ENCODE measurements around the gene SPATS2L. TPM values are rescaled to one million over a fixed set of nuclear protein-coding genes. Genes with fewer than 3 reads are reported as not detected.

Gene SPATS2L
- polyA plus RNA-seq, 1 experiment: 243 TPM

DNA sequence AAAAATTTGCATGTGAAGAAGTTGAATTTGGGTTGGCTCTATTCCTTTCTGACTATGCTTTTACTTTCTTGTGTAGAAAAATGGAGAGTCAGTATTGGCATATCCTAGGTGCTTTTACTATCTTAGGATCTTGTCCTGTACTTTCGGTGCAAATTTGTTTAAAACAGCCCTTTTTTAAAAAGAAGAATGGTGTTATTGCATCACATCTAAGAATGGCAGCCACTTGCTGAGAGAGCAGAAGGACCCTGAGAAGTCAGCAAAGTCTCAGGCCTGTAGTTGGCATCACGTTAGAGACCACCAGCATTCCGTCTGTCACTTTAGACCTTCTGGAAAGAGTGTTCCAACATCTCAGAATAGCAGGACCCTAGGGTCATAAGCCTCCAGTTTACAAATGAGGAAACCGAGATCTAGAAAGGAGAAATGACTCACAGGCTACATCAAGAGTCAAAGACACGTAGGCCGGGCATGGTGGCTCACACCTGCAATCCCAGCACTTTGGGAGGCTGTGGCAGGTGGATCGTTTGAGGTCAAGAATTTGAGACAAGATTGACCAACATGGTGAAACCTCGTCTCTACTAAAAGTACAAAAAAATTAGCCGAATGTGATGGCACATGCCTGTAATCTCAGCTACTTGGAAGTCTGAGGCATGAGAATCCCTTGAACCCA lies 42.5 kb downstream of the SPATS2L start:
- no peak for DNase-seq (ENCODE audit: low read depth)
- CTCF ChIA-PET: interaction anchor here (2.0 kb wide), 1 partner anchor 10 kb away, joined by 5 read pairs; no protein-coding TSS in a partner anchor
- H3K36me3 ChIP-seq (ENCODE audit: control insufficient read depth, insufficient read depth, low read length): peaks cover 2% of the 10 kb centered on the region; the same call in 1 of the 2 replicates
- H3K4me3 ChIP-seq (ENCODE audit: low read depth, low read length): no peak overlapping the region
- TF ChIP-seq, protein P1, sequence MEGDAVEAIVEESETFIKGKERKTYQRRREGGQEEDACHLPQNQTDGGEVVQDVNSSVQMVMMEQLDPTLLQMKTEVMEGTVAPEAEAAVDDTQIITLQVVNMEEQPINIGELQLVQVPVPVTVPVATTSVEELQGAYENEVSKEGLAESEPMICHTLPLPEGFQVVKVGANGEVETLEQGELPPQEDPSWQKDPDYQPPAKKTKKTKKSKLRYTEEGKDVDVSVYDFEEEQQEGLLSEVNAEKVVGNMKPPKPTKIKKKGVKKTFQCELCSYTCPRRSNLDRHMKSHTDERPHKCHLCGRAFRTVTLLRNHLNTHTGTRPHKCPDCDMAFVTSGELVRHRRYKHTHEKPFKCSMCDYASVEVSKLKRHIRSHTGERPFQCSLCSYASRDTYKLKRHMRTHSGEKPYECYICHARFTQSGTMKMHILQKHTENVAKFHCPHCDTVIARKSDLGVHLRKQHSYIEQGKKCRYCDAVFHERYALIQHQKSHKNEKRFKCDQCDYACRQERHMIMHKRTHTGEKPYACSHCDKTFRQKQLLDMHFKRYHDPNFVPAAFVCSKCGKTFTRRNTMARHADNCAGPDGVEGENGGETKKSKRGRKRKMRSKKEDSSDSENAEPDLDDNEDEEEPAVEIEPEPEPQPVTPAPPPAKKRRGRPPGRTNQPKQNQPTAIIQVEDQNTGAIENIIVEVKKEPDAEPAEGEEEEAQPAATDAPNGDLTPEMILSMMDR (IDR thresholded peaks at IDR 0.05; ENCODE audit: insufficient read depth, low read depth, low read length): no peak
- H3K27me3 ChIP-seq (ENCODE audit: control insufficient read depth, insufficient read depth, low read length): no peaks in the 10 kb centered on the region
- POLR2A ChIA-PET: no interaction called here

DNA sequence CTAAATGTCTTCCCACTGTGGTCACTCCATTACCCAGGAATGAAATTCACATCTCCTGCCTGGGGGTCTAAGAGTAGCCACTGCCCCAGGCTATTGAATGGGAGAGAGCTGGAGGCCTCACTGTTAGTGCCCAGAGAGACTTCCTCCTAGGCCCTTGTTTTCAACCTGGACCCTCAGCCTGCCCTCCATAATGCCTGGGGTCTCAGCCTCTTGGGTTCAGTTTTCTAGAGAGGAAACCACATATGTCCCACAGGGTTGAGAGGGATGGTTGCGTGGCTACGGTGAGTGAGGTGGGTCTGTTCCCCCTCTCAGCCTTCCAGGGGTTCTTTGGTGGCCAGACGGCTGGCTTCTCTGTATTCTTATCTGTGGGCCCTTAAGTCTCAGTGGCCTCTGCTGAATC lies 43.4 kb downstream of the SPATS2L start:
- POLR2A ChIA-PET: no interaction called here
- CTCF ChIA-PET: no interaction called here
- no peak overlapping the region for H3K4me3 ChIP-seq (ENCODE audit: low read depth, low read length)
- peaks cover 2% of the 10 kb centered on the region; the same call in 1 of the 2 replicates for H3K36me3 ChIP-seq (ENCODE audit: control insufficient read depth, insufficient read depth, low read length)
- TF ChIP-seq, protein P1 (IDR thresholded peaks at IDR 0.05; ENCODE audit: insufficient read depth, low read depth, low read length): no peak
- DNase-seq (ENCODE audit: low read depth): no peak
- no peaks in the 10 kb centered on the region for H3K27me3 ChIP-seq (ENCODE audit: control insufficient read depth, insufficient read depth, low read length)

DNA sequence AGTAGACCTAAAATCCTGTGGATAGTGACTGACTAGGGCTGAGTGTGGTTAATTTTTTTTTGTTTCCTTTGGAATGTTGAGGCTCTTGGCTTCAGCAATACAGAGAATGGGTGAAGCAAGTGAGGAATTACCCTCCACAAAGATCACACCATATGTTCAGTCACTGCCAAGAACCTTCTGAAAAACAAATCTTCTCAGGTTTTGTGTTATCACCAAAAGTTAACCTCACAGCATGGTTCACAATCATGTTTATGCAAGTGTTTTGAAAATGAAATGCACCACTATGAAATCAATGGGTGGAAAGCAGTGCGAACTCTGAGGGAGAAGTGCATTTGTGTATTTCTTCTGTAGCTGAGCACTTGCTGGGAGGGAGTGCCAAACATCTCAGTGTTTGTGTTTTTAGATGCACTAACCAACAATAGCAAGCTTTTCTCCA lies 44.4 kb downstream of the SPATS2L start:
- TF ChIP-seq, protein P1 (IDR thresholded peaks at IDR 0.05; ENCODE audit: insufficient read depth, low read depth, low read length): no peak
- POLR2A ChIA-PET: no interaction called here
- CTCF ChIA-PET: no interaction called here
- Histone ChIP-seq H3K4me3 (ENCODE audit: low read depth, low read length) (no peak overlapping the region), H3K27me3 (ENCODE audit: control insufficient read depth, insufficient read depth, low read length) (no peaks in the 10 kb centered on the region), H3K36me3 (ENCODE audit: control insufficient read depth, insufficient read depth, low read length) (peaks cover 2% of the 10 kb centered on the region; the same call in 1 of the 2 replicates)
- DNase-seq (ENCODE audit: low read depth): no peak

DNA sequence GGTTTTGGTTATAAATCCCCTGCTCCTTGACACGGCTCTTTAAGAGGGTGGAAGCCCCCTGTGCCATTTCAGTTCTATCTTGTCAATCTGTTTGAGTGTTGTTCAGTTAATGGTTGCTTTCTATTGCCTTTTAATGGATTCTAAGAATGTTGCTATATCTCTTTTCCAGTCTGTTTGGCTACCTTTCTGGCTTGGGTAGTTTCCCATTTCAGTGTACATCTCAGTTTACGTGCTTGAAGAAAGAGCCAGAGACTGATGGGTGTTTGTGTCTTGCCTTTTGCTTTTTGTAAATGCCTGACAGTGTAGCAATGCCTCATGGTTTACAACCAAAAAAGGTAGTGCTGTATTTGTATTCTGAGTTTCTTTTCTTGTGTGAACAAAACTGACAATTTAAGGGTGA lies 45.3 kb downstream of the SPATS2L start:
- TF ChIP-seq, protein P1 (IDR thresholded peaks at IDR 0.05; ENCODE audit: insufficient read depth, low read depth, low read length): no peak
- DNase-seq (ENCODE audit: low read depth): no peak
- Histone ChIP-seq H3K27me3 (ENCODE audit: control insufficient read depth, insufficient read depth, low read length) (no peaks in the 10 kb centered on the region), H3K36me3 (ENCODE audit: control insufficient read depth, insufficient read depth, low read length) (peaks cover 2% of the 10 kb centered on the region; the same call in 1 of the 2 replicates), H3K4me3 (ENCODE audit: low read depth, low read length) (no peak overlapping the region)
- ChIA-PET POLR2A (interaction anchor here (0.6 kb wide), 1 partner anchor 33 kb away, joined by 12 read pairs; no protein-coding TSS in a partner anchor), CTCF (interaction anchor here (0.7 to 1.3 kb wide), 2 partner anchors 12 to 367 kb away, joined by 3 to 4 read pairs; no protein-coding TSS in a partner anchor)

DNA sequence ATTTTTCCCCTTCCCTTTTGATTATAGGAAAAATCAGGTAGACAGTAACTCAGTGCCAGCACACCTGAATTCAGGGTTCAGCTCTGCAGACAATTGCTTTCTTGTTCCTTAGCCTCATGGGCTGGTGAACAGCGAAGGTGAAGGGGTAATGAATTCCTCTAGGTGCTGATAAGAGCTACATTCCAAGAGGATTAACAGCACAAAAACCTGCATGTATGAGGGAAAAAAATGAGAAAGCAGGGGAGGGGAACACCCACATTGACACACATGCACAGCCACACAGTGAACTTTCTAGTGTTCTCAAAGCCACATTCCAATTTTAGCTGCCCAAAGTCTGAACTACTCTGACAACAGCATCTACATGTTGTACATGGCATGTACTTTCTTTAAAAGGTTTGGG lies 46.1 kb downstream of the SPATS2L start:
- Histone ChIP-seq H3K27me3 (ENCODE audit: control insufficient read depth, insufficient read depth, low read length) (no peaks in the 10 kb centered on the region), H3K36me3 (ENCODE audit: control insufficient read depth, insufficient read depth, low read length) (peaks cover 2% of the 10 kb centered on the region; the same call in 1 of the 2 replicates), H3K4me3 (ENCODE audit: low read depth, low read length) (no peak overlapping the region)
- CTCF ChIA-PET: interaction anchor here (0.7 to 1.3 kb wide), 2 partner anchors 11 to 368 kb away, joined by 3 to 4 read pairs; no protein-coding TSS in a partner anchor
- TF ChIP-seq, protein P1 (IDR thresholded peaks at IDR 0.05; ENCODE audit: insufficient read depth, low read depth, low read length): no peak
- DNase-seq (ENCODE audit: low read depth): no peak
- POLR2A ChIA-PET: interaction anchor here (0.5 kb wide), 1 partner anchor 390 kb away, joined by 3 read pairs; no protein-coding TSS in a partner anchor
